Left lung (tissue), 14 donors: Measurements from ENCODE around the gene ZNF730. TPM values are rescaled to one million over a fixed set of nuclear protein-coding genes. Genes with fewer than 3 reads are reported as not detected.
A peak's percentile ranks its signal among the peaks of the same experiment; 100 is the strongest.
"Not testable (repeated sequence)": the region's sequence is repeated elsewhere in the genome, so short reads cannot be mapped to it uniquely, and the experiment has no call there.

Experiments
- ATAC-seq: fragments of 200-7000 bp; cut with Tn5 transposase; one replicate; pipeline ENCODE4 v1.9.1; 2020; ENCODE audit warnings: moderate library complexity
- DNase-seq, 4 donors: peaks; one replicate each; pipeline ENCODE4 v3.0.0-alpha.2; 2013 to 2020
- H3K27ac ChIP-seq, 2 donors: fragments of 200-600 bp; sonication (generic) in 1 of 2; one replicate each; pipeline versions ENCODE4 v1.5.0 to v1.8.0; 2020 to 2021
- H3K27me3 ChIP-seq, 2 donors: fragments of 200-600 bp; sonication (generic) in 1 of 2; one replicate each; pipeline versions ENCODE4 v1.5.0 to v1.8.0; 2020 to 2021
- H3K36me3 ChIP-seq, 2 donors: fragments of 200-600 bp; sonication (generic) in 1 of 2; one replicate each; pipeline versions ENCODE4 v1.5.0 to v1.8.0; 2020 to 2021
- H3K4me1 ChIP-seq, 2 donors: fragments of 200-600 bp; one replicate each; pipeline ENCODE4 v1.8.0; 2021
- H3K4me3 ChIP-seq, 2 donors: fragments of 200-600 bp; sonication (generic) in 1 of 2; one replicate each; pipeline versions ENCODE4 v1.5.0 to v1.8.0; 2020 to 2021; ENCODE audit warnings: mild to moderate bottlenecking in 1 of 2
- H3K9me3 ChIP-seq, 2 donors: fragments of 200-600 bp; sonication (generic) in 1 of 2; one replicate each; pipeline versions ENCODE4 v1.5.0 to v1.8.0; 2020 to 2021
- intact Hi-C, 2 donors: fragments of 100-400 bp; cut with DNase I; formaldehyde crosslinking; loops; one replicate each; pipeline versions ENCODE4 v1.11.2 to v1.14.2; 2022
- long read RNA-seq, 12 donors: library from polyadenylated mRNA in 2 of 12; unstranded in 2 of 12; transcript quantifications; one replicate each; pipeline ENCODE4 v2.0.0 and lab custom pipeline, GENCODE V29; 2019 to 2026
- polyA plus RNA-seq, 6 donors: library from polyadenylated mRNA; unstranded; fragments of 120-200 nt; gene quantifications; one replicate each; pipeline ENCODE4 v1.2.1, GENCODE V29; 2013; ENCODE audit not compliant: insufficient read length in 6 of 6
- total RNA-seq, 2 donors: library from RNA; stranded (reverse); fragmentation: NEBNext Ultra II Directional; extraction: Animal tissue kit (Norgen Biotek cat#: 25700); gene quantifications; one replicate each; pipeline ENCODE4 v1.2.1, GENCODE V29; 2021
- TF ChIP-seq, protein P1 (sequence below), 2 donors: fragments of 200-600 bp; sonication (generic) in 1 of 2; IDR thresholded peaks; one replicate each; pipeline versions ENCODE4 v1.5.0 to v1.8.0; 2021; ENCODE audit warnings: antibody characterized with exemption in 2 of 2
- donor health status: DM: no; HTN: yes; CAD: no.
- donor health status: DM: no; HTN: no; CAD: no.

ZNF730 gene
- total RNA-seq (1 to 10 TPM; 2.8 to 2.9 TPM), polyA plus RNA-seq (10 to 100 TPM in 5 of 6 donors, 1 to 10 TPM in 1; 8.9 to 14.0 (median 12.0) TPM)
- long read RNA-seq, donor 1 = 0 reads
- long read RNA-seq, donor 2, partial matches to known transcripts = 0 of 7 reads
- long read RNA-seq, donor 2, other reads (novel, unspliced or antisense) = 5 of 7 reads
- long read RNA-seq, donor 3 = 0 reads
- long read RNA-seq, donor 4 = 0 reads
- long read RNA-seq, donor 5 = 0 reads
- long read RNA-seq, donor 6, partial matches to known transcripts = 5 of 6 reads
- long read RNA-seq, donor 6, other reads (novel, unspliced or antisense) = 0 of 6 reads
- long read RNA-seq, donor 7 = 0 reads
- long read RNA-seq, donor 8, partial matches to known transcripts = 27 of 27 reads
- long read RNA-seq, donor 8, other reads (novel, unspliced or antisense) = 0 of 27 reads
- long read RNA-seq, donor 9 = 0 reads
- long read RNA-seq, donor 10 = 0 reads
- long read RNA-seq, donor 11 = 0 reads
- long read RNA-seq, donor 12, partial matches to known transcripts = 0 of 1 reads
- long read RNA-seq, donor 12, other reads (novel, unspliced or antisense) = 0 of 1 reads

DNA sequence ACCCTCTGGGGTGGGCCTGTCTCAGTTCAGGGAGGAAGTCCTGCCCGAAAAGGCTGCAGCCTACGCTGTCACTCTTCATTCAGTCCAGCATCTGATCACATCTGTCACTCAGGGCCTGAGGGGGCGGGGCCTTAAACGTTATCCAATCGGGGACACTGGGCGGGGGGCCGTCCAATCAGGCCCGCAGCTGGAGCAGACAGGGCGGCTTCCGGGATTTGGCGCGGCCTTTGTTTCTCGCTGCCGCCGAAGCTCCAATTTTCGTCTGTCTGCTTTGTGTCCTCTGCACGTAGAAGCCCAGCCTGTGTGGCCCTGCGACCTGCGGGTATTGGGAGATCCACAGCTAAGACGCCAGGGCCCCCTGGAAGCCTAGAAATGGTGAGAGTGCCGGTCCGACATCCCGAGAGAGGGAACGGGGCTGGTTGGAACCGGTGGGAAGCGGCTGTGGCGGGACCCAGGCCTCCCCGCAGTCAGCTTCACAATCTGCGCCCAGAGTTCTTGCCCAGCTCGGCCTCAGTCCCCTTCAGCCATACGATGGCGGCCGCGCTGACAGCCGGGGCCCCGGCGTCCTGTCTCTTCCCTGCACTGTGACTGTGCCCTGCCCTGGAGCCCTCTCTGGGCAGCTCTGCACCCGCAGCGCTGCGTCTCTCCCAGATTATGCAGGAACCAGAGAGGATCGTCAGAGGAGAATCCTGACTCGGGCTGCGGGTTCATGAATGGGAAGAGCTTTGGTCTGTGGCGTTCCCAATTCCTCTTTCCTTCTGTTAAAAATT, at the start of gene ZNF730:
Gene ZNF730 (plus strand): TSS at position 224 of the 770 bp plus-strand sequence. CDS start 149 bp downstream, at position 373.
- Histone ChIP-seq H3K4me3 (peak within 1 kb of the TSS; percentile 42 to 59), H3K9me3 (peaks cover 0 to 4% of the 10 kb centered on the region in 2 donors), H3K4me1 (peaks cover 0 to 3% of the 10 kb centered on the region in 2 donors), H3K27ac (no peak within 1 kb of the TSS), H3K27me3 (peaks cover 0 to 12% of the 10 kb centered on the region in 2 donors), H3K36me3 (no peaks in the 10 kb centered on the region)
- DNase-seq (peak; percentile 43 to 93 (median 73)), ATAC-seq (peak; percentile 94)
- TF ChIP-seq, protein P1, sequence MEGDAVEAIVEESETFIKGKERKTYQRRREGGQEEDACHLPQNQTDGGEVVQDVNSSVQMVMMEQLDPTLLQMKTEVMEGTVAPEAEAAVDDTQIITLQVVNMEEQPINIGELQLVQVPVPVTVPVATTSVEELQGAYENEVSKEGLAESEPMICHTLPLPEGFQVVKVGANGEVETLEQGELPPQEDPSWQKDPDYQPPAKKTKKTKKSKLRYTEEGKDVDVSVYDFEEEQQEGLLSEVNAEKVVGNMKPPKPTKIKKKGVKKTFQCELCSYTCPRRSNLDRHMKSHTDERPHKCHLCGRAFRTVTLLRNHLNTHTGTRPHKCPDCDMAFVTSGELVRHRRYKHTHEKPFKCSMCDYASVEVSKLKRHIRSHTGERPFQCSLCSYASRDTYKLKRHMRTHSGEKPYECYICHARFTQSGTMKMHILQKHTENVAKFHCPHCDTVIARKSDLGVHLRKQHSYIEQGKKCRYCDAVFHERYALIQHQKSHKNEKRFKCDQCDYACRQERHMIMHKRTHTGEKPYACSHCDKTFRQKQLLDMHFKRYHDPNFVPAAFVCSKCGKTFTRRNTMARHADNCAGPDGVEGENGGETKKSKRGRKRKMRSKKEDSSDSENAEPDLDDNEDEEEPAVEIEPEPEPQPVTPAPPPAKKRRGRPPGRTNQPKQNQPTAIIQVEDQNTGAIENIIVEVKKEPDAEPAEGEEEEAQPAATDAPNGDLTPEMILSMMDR (IDR thresholded peaks at IDR 0.05) = no peak
- intact Hi-C loops = no loop called here

DNA sequence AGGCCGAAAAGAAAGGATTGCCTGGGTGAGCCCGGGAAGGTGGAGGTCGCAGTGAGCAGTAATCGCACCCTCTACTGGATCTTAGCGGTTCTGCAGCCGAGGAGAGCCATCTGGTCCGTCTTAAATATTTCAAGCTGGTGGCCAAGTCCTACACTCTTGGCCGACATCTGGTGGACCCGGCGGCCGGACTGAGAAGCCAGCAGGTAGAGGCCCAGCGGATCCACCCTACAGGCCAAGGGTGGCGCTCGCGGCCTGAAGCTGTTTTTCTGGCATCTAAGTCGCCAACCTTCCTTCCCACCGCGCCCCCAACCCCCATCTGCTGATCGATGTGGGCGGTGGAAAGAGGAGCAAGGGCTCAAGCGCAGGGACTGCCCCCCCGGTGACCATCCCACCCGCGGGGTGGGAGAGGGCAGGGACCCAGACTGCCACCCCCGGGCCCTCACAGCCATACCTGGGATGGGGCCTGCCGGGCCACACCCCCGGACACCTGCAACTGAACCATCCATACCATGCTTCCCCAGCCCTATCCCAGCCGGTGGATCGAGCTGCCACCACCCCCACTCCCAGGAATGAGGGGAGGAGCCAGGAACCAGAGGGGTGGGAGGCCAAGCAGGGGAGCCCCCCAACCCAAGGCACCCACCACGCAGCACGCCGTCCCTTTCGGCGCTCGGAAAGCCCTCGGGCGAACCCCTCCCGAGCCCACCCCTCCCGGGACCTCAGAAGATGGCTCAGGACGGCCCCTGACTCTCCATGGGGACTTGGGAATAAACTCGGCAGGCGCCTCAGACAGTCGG, 46.3 kb upstream of the ZNF730 start:
- H3K9me3 ChIP-seq = peaks cover 0 to 14% of the 10 kb centered on the region in 2 donors
- peak overlapping the region; percentile 13 to 24 for H3K4me3 ChIP-seq
- no peak overlapping the region for H3K27ac ChIP-seq
- intact Hi-C loops = no loop called here
- H3K27me3 ChIP-seq = peaks cover 0 to 52% of the 10 kb centered on the region in 2 donors
- peaks cover 0 to 12% of the 10 kb centered on the region in 2 donors for H3K4me1 ChIP-seq
- ATAC-seq = peak; percentile 48
- TF ChIP-seq, protein P1 (IDR thresholded peaks at IDR 0.05) = peak; percentile 14 to 28
- no peaks in the 10 kb centered on the region for H3K36me3 ChIP-seq
- peak in 2 of 4 donors; percentile 43 to 63 for DNase-seq

DNA sequence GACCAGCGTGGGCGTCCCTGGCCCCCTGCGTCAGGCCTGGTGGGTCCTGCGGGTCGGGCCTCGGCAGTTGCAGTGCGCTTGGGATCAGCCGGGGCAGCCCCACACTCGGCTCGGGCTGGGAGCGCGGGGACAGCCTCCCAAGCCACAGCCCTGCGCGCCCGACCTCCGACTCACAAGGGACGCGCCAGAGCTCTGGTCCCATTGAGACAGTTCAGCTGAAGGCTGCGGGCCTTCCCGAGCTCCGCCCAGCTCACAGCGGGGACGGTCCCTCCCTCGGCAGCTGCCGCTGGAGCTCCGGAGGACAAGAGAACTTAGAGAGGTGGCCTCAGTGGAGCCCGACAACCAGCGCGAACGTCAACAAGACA, 45.7 kb upstream of the ZNF730 start:
- H3K4me3 ChIP-seq = peak overlapping the region; percentile 13 to 24
- no peaks in the 10 kb centered on the region for H3K36me3 ChIP-seq
- peaks cover 3 to 16% of the 10 kb centered on the region in 2 donors for H3K4me1 ChIP-seq
- H3K27me3 ChIP-seq = peaks cover 0 to 56% of the 10 kb centered on the region in 2 donors
- intact Hi-C loops = no loop called here
- TF ChIP-seq, protein P1 (IDR thresholded peaks at IDR 0.05) = no peak
- peak; percentile 38 for ATAC-seq
- no peak overlapping the region for H3K27ac ChIP-seq
- DNase-seq = peak in 3 of 4 donors; percentile 40 to 82 (median 72)
- H3K9me3 ChIP-seq = peaks cover 0 to 11% of the 10 kb centered on the region in 2 donors

DNA sequence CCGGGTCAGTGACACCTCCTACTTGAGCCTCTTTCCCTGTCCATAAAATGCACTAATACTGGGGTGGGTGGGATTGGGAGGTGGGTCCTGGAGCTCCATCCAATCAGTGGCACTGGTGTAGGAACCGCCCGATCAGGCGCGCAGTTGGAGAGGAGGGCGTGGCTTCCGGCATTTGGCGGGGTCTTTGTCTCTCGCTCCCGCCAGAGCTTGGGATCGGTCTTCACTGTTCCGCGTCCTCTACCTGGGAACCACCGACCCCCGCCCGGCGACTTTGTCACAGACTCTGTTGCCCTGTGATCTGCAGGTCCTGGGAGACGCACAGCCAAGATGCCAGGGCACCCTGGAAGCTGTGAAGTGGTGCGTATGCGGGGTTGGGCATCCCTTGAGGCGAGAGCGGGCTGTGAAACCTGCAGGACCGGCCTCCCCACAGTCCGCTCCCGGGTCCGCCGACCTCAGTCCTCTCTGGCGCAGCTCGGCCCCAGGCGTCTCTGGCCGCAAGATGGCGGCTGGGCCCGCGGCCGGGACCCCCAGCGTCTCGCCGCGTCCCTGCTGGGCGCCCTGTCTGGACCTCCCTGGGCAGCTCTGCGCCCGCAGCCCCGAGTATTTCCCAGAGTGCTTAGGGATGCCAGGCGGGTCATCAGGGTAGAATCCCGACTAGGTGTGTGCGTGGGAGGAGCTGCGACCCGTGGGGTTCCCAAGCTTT, 41.6 kb upstream of the ZNF730 start:
- Histone ChIP-seq H3K27me3 (peaks cover 0 to 47% of the 10 kb centered on the region in 2 donors), H3K36me3 (no peaks in the 10 kb centered on the region), H3K27ac (no peak overlapping the region), H3K9me3 (peaks cover 0 to 8% of the 10 kb centered on the region in 2 donors), H3K4me1 (peaks cover 3 to 16% of the 10 kb centered on the region in 2 donors), H3K4me3 (peak overlapping the region; percentile 51 to 65)
- peak; percentile 91 for ATAC-seq
- DNase-seq = peak; percentile 62 to 89 (median 78)
- intact Hi-C loops = no loop called here
- TF ChIP-seq, protein P1 (IDR thresholded peaks at IDR 0.05) = no peak

DNA sequence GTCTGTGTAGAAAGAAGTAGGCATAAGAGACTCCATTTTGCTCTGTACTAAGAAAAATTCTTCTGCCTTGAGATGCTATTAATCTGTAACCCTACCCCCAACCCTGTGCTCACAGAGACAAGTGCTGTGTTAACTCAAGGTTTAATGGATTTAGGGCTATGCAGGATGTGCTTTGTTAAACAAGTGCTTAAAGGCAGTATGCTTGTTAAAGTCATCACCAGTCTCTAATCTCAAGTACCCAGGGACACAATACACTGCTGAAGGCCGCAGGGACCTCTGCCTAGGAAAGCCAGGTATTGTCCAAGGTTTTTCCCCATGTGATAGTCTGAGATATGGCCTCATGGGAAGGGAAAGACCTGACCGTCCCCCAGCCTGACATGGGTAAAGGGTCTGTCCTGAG, 39.0 kb upstream of the ZNF730 start:
- H3K4me3 ChIP-seq, H3K4me1 ChIP-seq, H3K36me3 ChIP-seq, H3K27ac ChIP-seq, intact Hi-C loops, DNase-seq, ATAC-seq: not testable (repeated sequence)
- peaks cover 0 to 23% of the 10 kb centered on the region in 2 donors for H3K27me3 ChIP-seq
- peaks cover 0 to 29% of the 10 kb centered on the region in 2 donors for H3K9me3 ChIP-seq
